Endothelial cell of umbilical vein (primary cell): Measurements from ENCODE around the gene ABCD3. TPM values are rescaled to one million over a fixed set of nuclear protein-coding genes. Genes with fewer than 3 reads are reported as not detected.

Source experiments
- BruUV-seq: library from RNA; stranded (reverse); fragments of 400-500 nt; replicated peaks from 2 replicates; lab custom pipeline; 2021; lab: Mats Ljungman, UMichigan
- CTCF ChIA-PET: fragments of 300-600, 350-600 bp; sonication (Branson Sonifier 250); formaldehyde crosslinking; loops from one replicate; lab custom pipeline; 2021; ENCODE audit warnings: antibody characterized with exemption, inconsistent platforms; lab: Charles Lee
- POLR2A ChIA-PET: fragments of 300-600, 350-600 bp; sonication (Branson Sonifier 250); formaldehyde crosslinking; loops from one replicate; lab custom pipeline; 2021; ENCODE audit warnings: antibody characterized with exemption, inconsistent platforms; lab: Charles Lee
- DNase-seq: peaks from one replicate; pipeline ENCODE4 v3.0.0-alpha.2; 2011; ENCODE audit warnings: low read depth, low spot score
- FAIRE-seq: peaks from 2 replicates; lab custom pipeline; 2011; peaks lifted over from hg19 to GRCh38; lab: Jason Lieb, UNC
- H2AFZ ChIP-seq: 2 replicates; pipeline ENCODE4 v1.6.0; 2012; ENCODE audit warnings: low read depth, low read length, control low read depth, inconsistent platforms
- H3K27ac ChIP-seq: 2 replicates; pipeline ENCODE4 v1.5.1; 2011; ENCODE audit warnings: low read depth, mild to moderate bottlenecking, control low read depth, low read length, moderate library complexity; ENCODE audit not compliant: insufficient read depth
- H3K27me3 ChIP-seq, 2 experiments: 2 replicates each; pipeline versions ENCODE4 v1.6.0 to v1.6.1; 2011; ENCODE audit warnings: low read length in 2 of 2, mixed read lengths in 1 of 2; ENCODE audit not compliant: control insufficient read depth in 2 of 2, insufficient read depth in 2 of 2
- H3K36me3 ChIP-seq, 2 experiments: 2 replicates in 1 of 2; 3 replicates in 1 of 2; pipeline ENCODE4 v1.5.1; 2011; ENCODE audit warnings: low read length in 2 of 2, mild to moderate bottlenecking in 1 of 2, moderate library complexity in 1 of 2; ENCODE audit not compliant: control insufficient read depth in 2 of 2, insufficient read depth in 2 of 2; ENCODE audit errors: extremely low read depth in 1 of 2
- H3K4me1 ChIP-seq: 3 replicates; pipeline ENCODE4 v1.5.1; 2011; ENCODE audit warnings: mild to moderate bottlenecking, low read length; ENCODE audit not compliant: control insufficient read depth, insufficient read depth; ENCODE audit errors: extremely low read depth
- H3K4me2 ChIP-seq: 2 replicates; pipeline ENCODE4 v1.6.1; 2011; ENCODE audit warnings: low read length, control low read depth, mixed read lengths; ENCODE audit not compliant: insufficient read depth
- H3K4me3 ChIP-seq, 3 experiments: fragments of 200-600 bp in 1 of 3; sonication (generic), shearing (Covaris generic) in 1 of 3; replicated peaks in 1 of 3; 2 replicates each; pipeline ENCODE4 v1.5.1; 2011 to 2016; ENCODE audit warnings: control low read depth in 3 of 3, low read length in 3 of 3, mild to moderate bottlenecking in 2 of 3, inconsistent platforms in 1 of 3, low read depth in 1 of 3, moderate library complexity in 1 of 3; ENCODE audit not compliant: insufficient read depth in 1 of 3
- H3K79me2 ChIP-seq: 2 replicates; pipeline ENCODE4 v1.6.0; 2012; ENCODE audit warnings: low read length, inconsistent platforms; ENCODE audit not compliant: control insufficient read depth, insufficient read depth
- H3K9ac ChIP-seq: replicated peaks from 2 replicates; pipeline ENCODE3; 2011; ENCODE audit warnings: low read length, control low read depth; ENCODE audit not compliant: insufficient read depth; ENCODE audit errors: extremely low read depth
- H3K9me1 ChIP-seq: replicated peaks from 3 replicates; pipeline ENCODE4 v1.6.0; 2011; ENCODE audit warnings: mild to moderate bottlenecking, low read length; ENCODE audit not compliant: control insufficient read depth, insufficient read depth; ENCODE audit errors: extremely low read depth
- H3K9me3 ChIP-seq: replicated peaks from 2 replicates; pipeline ENCODE4 v1.5.1; 2012; ENCODE audit warnings: low read length, inconsistent platforms; ENCODE audit not compliant: control insufficient read depth, insufficient read depth
- H4K20me1 ChIP-seq: replicated peaks from 2 replicates; pipeline ENCODE3; 2011; ENCODE audit warnings: mild to moderate bottlenecking, low read length; ENCODE audit not compliant: control insufficient read depth, insufficient read depth; ENCODE audit errors: extremely low read depth
- CTCF ChIP-seq, 2 donors: IDR thresholded peaks; 1 replicate in 1 of 2; 2 replicates in 1 of 2; pipeline ENCODE4 v1.5.1; 2011; ENCODE audit warnings: low read length in 2 of 2, mild to moderate bottlenecking in 2 of 2, moderate library complexity in 2 of 2, control low read depth in 1 of 2, inconsistent platforms in 1 of 2, low read depth in 1 of 2; ENCODE audit not compliant: insufficient read depth in 1 of 2; ENCODE audit errors: extremely low read depth in 1 of 2
- EZH2 ChIP-seq: IDR thresholded peaks from 2 replicates; pipeline ENCODE4 v1.6.1; 2012; ENCODE audit warnings: borderline replicate concordance, low read depth, mild to moderate bottlenecking, moderate library complexity, low read length, inconsistent platforms; ENCODE audit not compliant: severe bottlenecking
- FOS ChIP-seq: IDR thresholded peaks from 2 replicates; pipeline ENCODE4 v1.6.1; 2011; ENCODE audit warnings: mild to moderate bottlenecking, low read length, moderate library complexity, borderline replicate concordance; ENCODE audit not compliant: insufficient read depth
- GATA2 ChIP-seq: IDR thresholded peaks from 2 replicates; pipeline ENCODE4 v1.7.0; 2011; ENCODE audit warnings: low read depth, mild to moderate bottlenecking, moderate library complexity, mixed read lengths, low read length; ENCODE audit not compliant: insufficient read length, insufficient read depth
- JUN ChIP-seq: IDR thresholded peaks from 2 replicates; pipeline ENCODE4 v1.6.1; 2011; ENCODE audit warnings: borderline replicate concordance, low read depth; ENCODE audit not compliant: insufficient read length, insufficient read depth
- MAX ChIP-seq: IDR thresholded peaks from 2 replicates; pipeline ENCODE4 v1.6.1; 2011; ENCODE audit not compliant: insufficient read depth, insufficient read length
- MYC ChIP-seq: IDR thresholded peaks from one replicate; pipeline ENCODE4 v1.6.1; 2011; ENCODE audit warnings: mild to moderate bottlenecking, low read depth, low read length
- POLR2A ChIP-seq: IDR thresholded peaks from 2 replicates; pipeline ENCODE4 v1.6.1; 2012; ENCODE audit warnings: low read depth, mild to moderate bottlenecking, control low read depth, low read length
- POLR2AphosphoS5 ChIP-seq: IDR thresholded peaks from 2 replicates; pipeline ENCODE4 v1.6.1; 2012; ENCODE audit warnings: low read depth, mild to moderate bottlenecking, control low read depth, low read length, moderate library complexity; ENCODE audit not compliant: insufficient read depth
- dilution Hi-C: fragments of 300-500 bp; cut with MboI; formaldehyde crosslinking; loops from one replicate; pipeline ENCODE4 v1.15.0; 2019; ENCODE audit warnings: low sequenced_read_pairs; ENCODE audit not compliant: extremely low pct_ligation_motif_present
- intact Hi-C: fragments of 100-400 bp; cut with micrococcal nuclease; formaldehyde crosslinking; loops from one replicate; pipeline ENCODE4 v1.10.0; 2022
- polyA plus RNA-seq, 4 experiments: library from polyadenylated mRNA; depleted of rRNA in 3 of 4; stranded (reverse) in 3 of 4; unstranded in 1 of 4; fragments of >200 nt; gene quantifications; 2 replicates each; pipeline versions ENCODE4 v1.2.1 to v1.2.3, GENCODE V29; 2011 to 2012; ENCODE audit warnings: missing spikeins in 1 of 4
- total RNA-seq: library from RNA; stranded (reverse); gene quantifications from 2 replicates; pipeline ENCODE4 v1.2.3, GENCODE V29; 2021

The ABCD3 gene
- total and polyA plus RNA-seq, 2 donors (not counting 3 experiments of a cell fraction or from before 2014, with no cell fraction given) = 6.3 to 31.6 TPM

GRCh38 chr1:94501935-94502334 is 83.7 kb downstream of the ABCD3 start:
- FAIRE-seq (no peak), DNase-seq (no peak)
- H3K9ac ChIP-seq = no peak overlapping the region
- dilution Hi-C loops (no loop called here), intact Hi-C loops (no loop called here)
- peaks cover 1 to 4% of the 10 kb centered on the region in 2 experiments for H3K36me3 ChIP-seq
- no peaks in the 10 kb centered on the region for H3K9me1 ChIP-seq
- H3K4me1 ChIP-seq = no peaks in the 10 kb centered on the region
- H3K4me2 ChIP-seq = no peak overlapping the region
- no peak overlapping the region for H3K4me3 ChIP-seq
- H4K20me1 ChIP-seq = no peaks in the 10 kb centered on the region
- no peak overlapping the region for H2AFZ ChIP-seq
- H3K27ac ChIP-seq = no peak overlapping the region
- H3K27me3 ChIP-seq = no peaks in the 10 kb centered on the region
- POLR2A ChIA-PET = no interaction called here
- TF ChIP-seq POLR2A (no peak), MAX (no peak), GATA2 (no peak), JUN (no peak), FOS (no peak), CTCF (IDR thresholded peaks at IDR 0.05; ENCODE audit: extremely low read depth in 1 of 2, insufficient read depth in 1 of 2, low read depth in 1 of 2, low read length in 2 of 2) (no peak), EZH2 (no peak), POLR2AphosphoS5 (no peak), MYC (no peak)
- CTCF ChIA-PET = interaction anchor here (1.3 to 2.0 kb wide), 2 partner anchors 21 to 305 kb away, joined by 4 to 9 read pairs; no protein-coding TSS in a partner anchor
- no TSS peak for BruUV-seq
- no peaks in the 10 kb centered on the region for H3K9me3 ChIP-seq
- H3K79me2 ChIP-seq = no peaks in the 10 kb centered on the region
